Measurements from ENCODE around the gene CMTM3.

GRCh38 chr16:66600477-66600876 lies 4.0 kb upstream of the CMTM3 start:
- no peak for TF ChIP-seq CTCF (IDR thresholded peaks at IDR 0.05)
- no peak for TF ChIP-seq ZFX (IDR thresholded peaks at IDR 0.05; ENCODE audit: borderline replicate concordance)
